Stimulated activated CD4-positive, alpha-beta T cell treated with anti-CD3 and anti-CD28 coated beads, TNF-alpha, amount 100 ng/mL, for 48 hours (primary cell): ENCODE results near the gene EVL.

Source experiments
- DNase-seq, 3 donors: peaks; one replicate each; pipeline ENCODE4 v3.0.0-alpha.2; 2020; ENCODE audit warnings: low read depth in 3 of 3

Gene EVL

GRCh38 chr14:100128688-100129087, 63.5 kb downstream of the EVL start:
- DNase-seq, result no peak

GRCh38 chr14:100129161-100129589, 64.0 kb downstream of the EVL start:
- no peak for DNase-seq

GRCh38 chr14:100130521-100130920, 65.3 kb downstream of the EVL start:
- DNase-seq, result no peak

GRCh38 chr14:100131181-100131580, 66.0 kb downstream of the EVL start:
- no peak for DNase-seq

DNA sequence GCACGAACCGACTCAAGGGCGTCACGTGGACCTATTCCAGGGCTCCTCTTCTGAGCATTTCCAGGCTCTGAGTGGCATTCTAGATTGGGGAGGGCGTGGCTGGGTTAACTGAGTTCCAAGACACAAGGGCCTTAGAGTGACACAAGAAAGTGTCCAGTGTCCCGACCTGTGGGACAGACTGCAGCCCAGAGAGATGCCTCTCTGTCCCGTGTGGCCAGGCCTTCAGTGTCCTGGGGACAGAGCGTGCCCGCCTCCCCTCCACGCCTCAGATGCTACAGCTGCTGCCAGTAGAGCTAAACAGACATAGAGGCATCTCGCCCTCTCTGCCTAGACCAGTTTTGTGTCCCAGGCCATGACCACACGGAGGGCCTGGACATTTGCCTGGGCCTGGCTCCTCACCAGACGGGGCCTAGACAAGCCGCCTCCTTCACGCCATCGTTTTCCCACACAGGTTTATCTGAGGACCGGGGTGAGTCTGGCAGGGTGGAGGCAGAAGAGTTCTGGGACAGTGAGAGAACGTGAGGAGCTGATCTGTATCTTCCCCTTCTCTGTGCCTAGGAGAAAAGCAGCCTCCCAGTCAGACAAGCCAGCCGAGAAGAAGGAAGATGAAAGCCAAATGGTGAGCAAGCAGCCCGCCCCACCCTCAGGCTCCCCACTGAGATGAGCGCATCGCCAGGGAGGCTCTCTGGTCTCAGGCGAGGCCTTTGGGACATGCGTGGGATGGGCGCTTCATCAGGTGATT, 67.1 kb downstream of the EVL start:
- DNase-seq, result no peak

GRCh38 chr14:100132903-100133510, 67.8 kb downstream of the EVL start:
- no peak for DNase-seq

- no peak for DNase-seq
These were observed 69.4 kb downstream of the EVL start for GRCh38 chr14:100134586-100134985.

- DNase-seq, result no peak
These were observed 69.9 kb downstream of the EVL start for GRCh38 chr14:100135073-100135472.

- no peak for DNase-seq
These were observed 70.6 kb downstream of the EVL start for GRCh38 chr14:100135784-100136183.

DNA sequence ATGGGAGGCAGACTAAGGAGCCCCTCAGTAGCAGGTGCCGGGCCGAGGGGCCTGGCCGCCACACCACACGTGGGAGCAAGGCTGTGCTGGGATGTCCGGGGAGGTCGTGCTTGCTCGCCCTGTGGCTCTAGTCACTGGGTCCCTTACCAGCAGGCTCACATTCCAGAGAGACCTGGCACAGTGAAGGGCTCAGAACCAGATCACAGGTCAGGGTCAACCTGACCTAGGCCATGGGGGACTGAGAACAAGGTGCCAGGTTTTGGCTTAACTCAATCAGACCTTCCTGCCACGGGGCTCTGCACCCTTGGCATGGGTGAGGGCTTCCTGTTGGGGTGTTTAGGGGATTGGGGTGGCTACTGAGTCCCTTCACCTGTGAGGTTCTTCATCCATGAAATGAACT, 72.0 kb downstream of the EVL start:
- no peak for DNase-seq

DNA sequence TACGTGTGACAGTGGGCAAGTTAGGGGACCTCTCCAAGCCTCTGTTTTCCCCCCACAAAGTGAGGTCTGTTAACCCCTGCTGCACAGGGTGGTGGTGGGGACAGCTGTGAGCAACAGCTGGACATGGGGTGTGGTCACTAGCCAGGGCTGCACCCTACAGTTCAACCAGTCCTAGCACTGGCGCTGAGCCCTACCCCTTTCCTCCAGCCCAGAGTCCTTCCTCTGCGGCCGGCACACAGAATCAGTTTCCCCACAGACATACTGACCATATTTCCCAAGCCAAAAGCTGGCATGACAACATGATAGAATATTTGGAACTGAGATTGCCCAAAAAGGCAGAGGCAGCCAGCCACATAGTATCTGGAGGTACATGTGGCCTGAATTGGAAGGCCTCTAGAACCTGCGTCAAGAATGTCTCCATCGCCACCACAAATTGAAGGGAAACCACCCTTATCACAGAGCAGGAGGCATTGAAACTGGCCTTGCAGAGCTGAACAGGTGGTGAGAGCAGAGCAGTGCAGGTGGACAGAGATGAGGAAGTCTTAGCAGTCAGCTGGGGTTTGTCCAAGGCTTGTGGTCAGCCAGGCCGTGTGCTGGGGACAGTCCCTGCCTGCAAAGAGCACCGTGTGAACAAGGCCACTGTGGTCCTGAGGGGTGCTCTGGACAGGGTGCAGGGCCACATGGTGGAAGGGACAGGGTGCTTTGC, 73.0 kb downstream of the EVL start:
- no peak for DNase-seq

GRCh38 chr14:100138955-100139354, 73.7 kb downstream of the EVL start:
- DNase-seq, result no peak

DNA sequence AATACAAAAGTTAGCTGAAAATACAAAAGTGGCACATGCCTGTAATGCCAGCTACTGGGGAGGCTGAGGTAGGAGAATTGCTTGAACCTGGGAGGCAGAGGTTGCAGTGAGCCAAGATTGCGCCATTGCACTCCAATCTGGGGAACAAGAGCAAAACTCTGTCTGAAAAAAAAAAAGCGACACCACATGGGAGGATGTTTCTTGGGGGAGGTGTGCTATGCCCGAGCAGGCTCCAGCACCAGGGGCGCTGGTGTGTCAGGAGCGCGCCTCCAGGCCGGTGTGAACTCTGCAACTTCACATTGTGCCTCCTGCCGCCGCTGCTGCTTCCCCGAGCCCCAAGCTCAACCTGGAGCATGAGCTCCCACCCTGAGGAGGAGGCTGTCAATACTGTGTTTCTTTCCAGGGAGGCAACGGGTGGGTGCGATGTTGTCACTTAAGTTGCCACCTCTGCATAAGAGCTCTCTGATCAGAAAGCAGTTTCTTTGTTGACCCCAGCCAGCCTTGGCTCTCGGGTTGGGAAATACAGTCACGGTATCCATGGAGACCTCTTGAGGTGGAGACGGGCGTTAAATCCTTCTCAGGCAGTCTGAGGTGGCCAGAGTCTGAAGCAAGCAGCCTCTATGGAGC, 75.3 kb downstream of the EVL start:
- DNase-seq, result no peak

- DNase-seq, result no peak
These were observed 75.9 kb downstream of the EVL start for GRCh38 chr14:100141098-100141497.

- DNase-seq, result no peak
These were observed 77.1 kb downstream of the EVL start for GRCh38 chr14:100142073-100143040.

GRCh38 chr14:100143523-100143922, 78.3 kb downstream of the EVL start:
- DNase-seq, result no peak

DNA sequence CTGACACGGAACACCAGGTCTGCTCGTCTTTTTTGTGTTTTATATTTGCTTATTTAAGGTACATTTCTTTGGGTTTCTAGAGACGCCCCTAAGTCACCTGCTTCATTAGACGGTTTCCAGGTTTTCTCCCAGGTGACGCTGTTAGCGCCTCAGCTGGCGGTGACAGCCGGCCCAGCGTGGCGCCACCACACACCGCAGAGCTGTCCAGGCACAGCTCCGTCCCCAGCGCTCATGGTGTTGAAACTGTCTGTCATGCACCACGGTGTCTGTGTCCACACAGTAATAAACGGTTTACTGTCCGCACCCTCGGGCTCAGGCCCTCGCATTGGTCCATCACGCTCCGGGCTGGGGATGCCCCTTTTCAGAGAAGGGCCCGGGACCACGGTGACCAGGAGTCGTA, 78.7 kb downstream of the EVL start:
- DNase-seq, result no peak

- no peak for DNase-seq
These were observed 79.4 kb downstream of the EVL start for GRCh38 chr14:100144645-100144995.

DNA sequence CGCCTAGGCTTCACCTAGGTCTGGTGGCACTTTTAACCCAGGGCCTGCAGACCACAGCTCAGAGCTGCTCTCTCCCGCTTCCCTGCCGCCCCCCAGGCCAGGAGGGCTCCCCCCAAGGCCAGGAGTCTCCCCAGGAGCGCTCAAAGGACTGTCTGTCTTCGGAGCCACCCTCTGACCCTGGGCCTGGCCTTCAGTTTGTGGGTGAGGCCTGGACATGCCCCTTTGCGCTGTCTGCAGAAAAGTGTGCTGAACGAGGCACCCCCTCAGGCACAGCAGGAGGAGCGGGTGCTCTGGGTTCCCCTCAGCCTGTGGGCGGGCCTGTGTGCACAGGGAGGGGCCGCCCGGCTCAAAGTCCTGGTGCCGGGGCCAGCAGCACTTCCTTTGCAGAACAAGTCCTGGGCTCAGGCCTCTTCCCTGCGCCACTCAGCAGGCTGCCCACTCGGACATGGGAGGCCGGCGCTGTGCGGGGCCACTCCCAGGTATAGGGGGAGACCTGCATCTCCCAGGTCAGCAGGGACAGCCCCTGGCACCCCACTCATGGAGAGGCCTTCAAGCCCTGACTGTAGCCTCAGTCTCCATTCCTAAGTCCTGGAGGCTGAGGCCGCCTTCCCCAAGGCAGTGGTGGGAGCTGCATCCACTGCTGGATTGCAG, 79.9 kb downstream of the EVL start:
- no peak for DNase-seq

DNA sequence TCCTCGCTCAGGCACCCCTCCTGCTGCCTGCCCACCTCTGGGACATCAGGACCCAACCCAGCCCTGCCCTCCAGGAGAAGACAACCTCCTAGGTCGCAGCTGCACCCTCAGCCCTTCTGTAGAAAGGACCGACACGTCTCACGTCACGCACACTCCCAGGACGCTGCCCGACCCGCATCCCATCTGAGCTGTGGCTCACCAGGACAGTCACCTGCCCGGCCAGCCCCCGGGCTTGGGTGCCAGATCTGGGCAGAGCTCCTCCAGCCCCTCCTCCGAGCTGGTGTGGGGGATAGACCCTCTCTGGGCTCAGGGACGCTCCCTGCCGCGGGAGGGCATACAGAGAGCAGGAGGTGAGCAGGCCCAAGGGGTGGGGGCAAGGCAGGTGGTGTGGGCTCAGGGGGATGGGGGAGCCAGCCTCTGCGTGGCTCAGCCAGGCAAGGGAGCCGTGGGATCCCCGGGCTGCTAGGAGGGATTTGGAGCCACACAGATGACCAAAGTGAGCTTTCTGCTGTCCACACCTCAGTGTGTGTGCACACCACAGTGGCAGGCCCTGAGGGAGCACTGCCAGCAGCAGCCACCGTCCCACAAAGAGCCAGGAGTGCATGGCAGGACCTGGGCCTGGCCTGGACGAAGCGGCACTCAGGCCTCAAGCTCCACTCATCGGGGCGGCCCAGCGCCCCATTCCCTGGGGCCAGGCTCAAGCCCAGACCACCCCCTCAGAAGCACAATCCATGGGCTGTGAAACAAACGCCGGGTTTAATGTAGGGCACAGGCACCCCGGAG, 80.7 kb downstream of the EVL start:
- DNase-seq, result no peak
